DOHH2 (cell line): ENCODE measurements around the gene MRAP2.

ENCODE experiments used
- CTCF ChIP-seq: fragments of 200-600 bp; sonication (generic); IDR thresholded peaks from one replicate; pipeline ENCODE4 v1.5.1; 2014; ENCODE audit warnings: antibody characterized with exemption, mild to moderate bottlenecking, low read depth, low read length; ENCODE audit not compliant: poor library complexity, severe bottlenecking
- EZH2phosphoT487 ChIP-seq: fragments of 200-600 bp; sonication (generic); IDR thresholded peaks from 2 replicates; pipeline ENCODE4 v1.6.1; 2017; ENCODE audit warnings: borderline replicate concordance, mild to moderate bottlenecking, antibody characterized with exemption, low read length, moderate library complexity, mixed read lengths

- TF ChIP-seq EZH2phosphoT487 (no peak), CTCF (no peak)
Observed at GRCh38 chr6:84042603-84043002, 9.0 kb downstream of the MRAP2 start.
